Erythroblast (primary cell): ENCODE results near the gene CALY.

Experiments
- GATA1 ChIP-seq: IDR thresholded peaks from 2 replicates; pipeline ENCODE4 v1.6.1; 2011; ENCODE audit warnings: low read depth, mild to moderate bottlenecking, control low read depth, low read length, moderate library complexity
- POLR2A ChIP-seq: IDR thresholded peaks from 2 replicates; pipeline ENCODE4 v1.6.1; 2011; ENCODE audit warnings: mild to moderate bottlenecking, low read length

GRCh38 chr10:133324198-133324792, 12.4 kb downstream of the CALY start:
- TF ChIP-seq POLR2A: no peak
- no peak for TF ChIP-seq GATA1
